GM12801 (cell line): ENCODE results near the gene PDGFC.

ENCODE experiments used
- TF ChIP-seq, protein P1 (sequence below): IDR thresholded peaks from one replicate; pipeline ENCODE4 v1.5.1; 2011; ENCODE audit warnings: control low read depth; ENCODE audit not compliant: insufficient read length; ENCODE audit errors: extremely low read depth

PDGFC gene

GRCh38 chr4:156972379-156973015 is 898 bp upstream of the PDGFC start:
- TF ChIP-seq, protein P1, sequence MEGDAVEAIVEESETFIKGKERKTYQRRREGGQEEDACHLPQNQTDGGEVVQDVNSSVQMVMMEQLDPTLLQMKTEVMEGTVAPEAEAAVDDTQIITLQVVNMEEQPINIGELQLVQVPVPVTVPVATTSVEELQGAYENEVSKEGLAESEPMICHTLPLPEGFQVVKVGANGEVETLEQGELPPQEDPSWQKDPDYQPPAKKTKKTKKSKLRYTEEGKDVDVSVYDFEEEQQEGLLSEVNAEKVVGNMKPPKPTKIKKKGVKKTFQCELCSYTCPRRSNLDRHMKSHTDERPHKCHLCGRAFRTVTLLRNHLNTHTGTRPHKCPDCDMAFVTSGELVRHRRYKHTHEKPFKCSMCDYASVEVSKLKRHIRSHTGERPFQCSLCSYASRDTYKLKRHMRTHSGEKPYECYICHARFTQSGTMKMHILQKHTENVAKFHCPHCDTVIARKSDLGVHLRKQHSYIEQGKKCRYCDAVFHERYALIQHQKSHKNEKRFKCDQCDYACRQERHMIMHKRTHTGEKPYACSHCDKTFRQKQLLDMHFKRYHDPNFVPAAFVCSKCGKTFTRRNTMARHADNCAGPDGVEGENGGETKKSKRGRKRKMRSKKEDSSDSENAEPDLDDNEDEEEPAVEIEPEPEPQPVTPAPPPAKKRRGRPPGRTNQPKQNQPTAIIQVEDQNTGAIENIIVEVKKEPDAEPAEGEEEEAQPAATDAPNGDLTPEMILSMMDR = no peak

DNA sequence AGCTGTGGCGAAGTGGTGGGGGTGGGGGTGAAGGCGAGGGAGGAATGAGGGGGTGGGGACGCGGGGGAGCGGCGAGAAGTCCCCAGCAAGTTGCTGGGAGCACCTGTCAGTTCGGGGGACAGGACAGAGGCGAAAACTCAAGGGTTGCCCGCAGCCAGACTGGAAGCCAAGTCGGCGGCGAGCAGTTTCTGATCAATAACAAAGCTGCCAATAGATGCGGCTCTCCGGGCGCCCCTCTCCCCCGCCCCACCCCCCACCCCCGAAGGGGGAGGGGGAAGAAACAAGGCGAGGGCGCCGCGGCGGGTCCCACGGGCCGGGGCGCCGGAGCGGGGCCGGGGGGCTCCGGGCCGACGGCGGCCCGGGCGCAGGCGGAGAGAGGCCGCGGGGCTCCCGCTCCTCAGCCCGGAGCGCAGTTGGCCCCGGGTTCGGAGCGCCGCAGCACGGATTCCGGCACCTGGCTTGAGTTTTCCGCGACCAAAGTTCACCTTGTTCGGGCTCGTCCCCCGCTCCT is 379 bp downstream of the PDGFC start:
- TF ChIP-seq, protein P1 = no peak

DNA sequence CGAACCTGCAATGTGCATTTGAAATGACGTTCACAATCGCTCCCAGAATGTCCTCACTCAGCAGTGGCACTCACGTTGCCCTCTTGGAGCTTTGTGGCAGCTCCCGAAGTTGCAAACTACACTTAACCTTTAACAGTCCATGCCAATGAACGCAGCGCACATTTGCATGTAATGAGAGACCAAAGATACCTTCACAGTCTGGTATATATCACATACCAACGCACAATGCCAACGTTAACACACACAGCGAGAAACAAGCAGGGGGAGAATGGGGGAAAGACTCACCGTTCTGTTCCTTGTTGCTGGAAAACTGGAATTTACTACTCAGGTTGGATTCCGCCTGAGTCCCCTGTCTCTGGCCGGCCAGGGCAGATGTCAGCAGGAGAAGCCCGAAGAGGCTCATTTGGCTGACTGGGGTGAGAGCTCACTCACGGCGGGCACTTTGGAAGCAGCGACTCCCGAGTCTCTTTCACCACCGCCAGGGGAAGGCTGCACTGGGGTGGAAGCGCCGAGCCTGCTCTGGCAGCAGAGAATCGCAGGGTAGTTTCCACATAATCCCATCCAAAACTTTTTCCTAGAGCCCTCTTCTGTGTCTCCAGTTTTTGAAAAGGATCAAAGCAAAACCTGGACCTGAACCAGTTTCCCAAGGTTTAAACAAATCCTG is 966 bp downstream of the PDGFC start:
- TF ChIP-seq, protein P1 = no peak

- TF ChIP-seq, protein P1 = no peak
Observed at GRCh38 chr4:156969911-156970310, 1.7 kb downstream of the PDGFC start.

DNA sequence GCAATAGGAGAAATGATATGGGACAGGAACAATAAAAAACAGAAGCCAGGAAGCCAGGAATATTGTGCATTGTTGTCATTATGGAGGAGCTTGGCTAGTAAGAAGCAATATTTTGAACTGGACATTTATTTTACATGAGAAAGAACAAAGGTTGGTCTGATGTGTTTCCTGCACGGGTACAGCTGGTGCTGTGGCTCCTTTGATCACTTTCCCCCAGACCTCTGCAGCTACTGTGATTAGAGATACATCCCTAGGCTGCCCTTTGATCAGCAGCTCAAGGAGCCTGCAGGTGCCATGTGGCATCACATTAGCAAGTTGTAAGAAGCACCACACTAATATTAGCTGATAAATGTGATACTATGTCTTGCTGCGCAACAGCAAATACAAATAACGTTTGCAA is 2.5 kb downstream of the PDGFC start:
- TF ChIP-seq, protein P1 = no peak

- TF ChIP-seq, protein P1 = no peak
Observed at GRCh38 chr4:156968479-156968984, 3.1 kb downstream of the PDGFC start.

DNA sequence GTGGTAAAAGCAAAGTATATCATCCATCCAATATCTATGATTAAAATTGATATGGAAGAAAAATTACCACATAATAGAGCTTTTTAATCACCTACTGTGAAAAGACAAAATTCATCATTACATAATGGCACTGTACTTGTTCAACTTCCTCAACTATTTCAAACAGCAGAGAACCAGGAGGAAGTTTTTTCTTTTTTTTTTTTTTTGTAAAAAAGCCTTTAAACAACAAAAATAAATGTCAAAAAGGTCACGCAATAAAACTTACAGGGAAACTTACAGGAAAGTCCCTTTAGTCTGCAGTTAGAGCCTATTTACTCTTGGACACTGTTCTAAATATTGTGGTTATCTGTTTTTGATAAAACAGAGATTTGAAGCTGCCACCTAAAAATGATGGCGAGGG is 4.8 kb downstream of the PDGFC start:
- TF ChIP-seq, protein P1 = no peak
